GM21447 (cell line): ENCODE results near the gene C12orf75.
"Not testable (repeated sequence)": the region's sequence is repeated elsewhere in the genome, so short reads cannot be mapped to it uniquely, and the experiment has no call there.

Experiments used
- ATAC-seq: cut with Tn5 transposase; IDR thresholded peaks from one replicate; pipeline ENCODE4 v1.9.1; 2021; ENCODE audit not compliant: unreplicated experiment

Gene C12orf75

DNA sequence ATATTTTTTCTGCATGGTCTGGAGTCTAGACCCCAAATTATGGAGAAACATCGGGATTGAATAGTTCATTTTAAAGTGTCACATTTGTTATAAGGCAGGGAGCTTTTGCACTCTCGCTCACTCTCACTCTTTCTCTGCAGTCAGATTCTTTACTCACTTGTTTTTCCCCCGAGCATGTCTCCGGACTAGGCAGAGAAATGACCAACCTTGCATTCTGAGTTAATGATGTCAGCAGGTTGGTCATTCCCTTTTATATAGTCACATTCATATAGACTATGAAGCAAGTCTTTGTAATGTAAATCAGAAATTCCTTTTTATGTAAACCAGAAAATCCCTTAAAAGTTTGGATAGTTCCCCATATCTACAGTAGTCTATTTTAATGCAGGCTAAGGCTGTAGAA is 4.1 kb downstream of the C12orf75 start:
- no peak for ATAC-seq

DNA sequence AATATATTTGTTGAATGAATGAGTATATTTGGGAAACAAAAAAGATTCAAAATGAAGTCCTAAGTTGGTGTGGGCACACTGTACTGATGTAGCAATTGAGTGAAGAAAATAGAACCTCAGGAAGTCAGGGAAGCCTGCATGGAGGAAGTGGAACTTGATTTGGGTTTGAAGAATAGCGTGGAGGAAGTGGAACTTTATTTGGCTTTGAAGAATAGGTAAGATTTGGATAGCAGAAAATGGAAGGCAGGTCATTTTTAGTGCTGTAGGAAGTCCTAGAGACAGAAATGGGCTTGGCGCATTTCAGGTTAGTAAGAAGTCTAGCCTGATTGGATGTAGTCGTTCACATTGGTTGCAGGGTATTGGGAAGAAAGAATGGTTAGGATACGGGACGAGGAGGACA is 5.4 kb downstream of the C12orf75 start:
- no peak for ATAC-seq

DNA sequence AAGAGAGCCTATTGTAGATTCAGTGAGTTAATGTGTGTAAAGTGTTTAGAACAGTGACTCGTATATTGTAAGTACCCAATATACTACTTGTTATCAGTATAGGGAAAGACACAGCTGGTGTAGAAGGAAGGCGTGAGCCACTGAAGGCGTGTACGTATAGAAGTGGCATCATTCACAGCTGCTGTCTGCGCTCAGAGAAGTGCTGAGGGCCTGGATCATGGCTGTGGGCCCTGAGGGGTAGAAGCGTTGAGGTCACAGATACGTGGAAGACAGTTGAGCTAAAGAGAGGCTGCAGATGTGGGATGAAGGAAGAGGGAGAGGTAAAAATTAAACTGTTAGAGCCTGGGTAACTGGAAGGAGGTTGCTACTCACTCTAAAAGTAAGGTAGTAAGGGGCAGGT is 5.9 kb downstream of the C12orf75 start:
- ATAC-seq: no peak

DNA sequence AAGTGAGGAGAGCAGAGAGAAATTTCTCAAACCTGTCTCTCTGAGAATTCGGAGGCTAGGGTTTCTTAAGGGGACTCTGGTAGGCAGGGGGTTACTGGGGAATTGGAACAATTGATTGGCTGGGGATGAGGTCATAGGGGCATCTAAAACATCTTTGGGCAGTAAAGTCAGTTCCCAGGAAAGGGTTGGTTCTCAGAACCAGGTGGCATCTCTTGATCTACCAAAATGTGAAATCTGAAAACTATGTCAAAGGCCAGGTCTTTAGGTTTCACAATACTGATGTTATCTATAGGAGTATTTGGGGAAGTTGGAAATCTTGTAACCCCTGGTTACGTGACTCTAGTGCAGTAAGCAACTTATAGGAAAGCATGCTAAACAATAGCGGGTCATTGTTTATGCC is 6.9 kb downstream of the C12orf75 start:
- ATAC-seq: no peak

DNA sequence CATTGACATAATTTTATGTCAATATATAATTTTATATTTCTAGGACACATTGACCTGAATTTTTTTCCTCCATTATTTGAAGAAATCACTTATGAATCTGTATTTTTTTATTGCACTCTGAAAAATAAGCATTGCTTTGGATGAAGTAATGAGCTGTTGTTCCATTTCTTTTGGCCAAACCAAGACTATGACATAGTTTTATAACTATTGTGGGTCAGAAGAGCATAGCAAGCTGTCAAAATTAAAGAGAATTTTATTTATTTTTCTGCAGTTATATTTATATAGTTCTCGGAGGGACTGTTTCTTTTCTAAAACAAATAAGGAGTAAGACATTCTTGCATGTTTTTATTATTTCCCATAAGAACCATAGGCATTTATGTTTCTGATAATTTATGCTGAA is 8.5 kb downstream of the C12orf75 start:
- no peak for ATAC-seq

DNA sequence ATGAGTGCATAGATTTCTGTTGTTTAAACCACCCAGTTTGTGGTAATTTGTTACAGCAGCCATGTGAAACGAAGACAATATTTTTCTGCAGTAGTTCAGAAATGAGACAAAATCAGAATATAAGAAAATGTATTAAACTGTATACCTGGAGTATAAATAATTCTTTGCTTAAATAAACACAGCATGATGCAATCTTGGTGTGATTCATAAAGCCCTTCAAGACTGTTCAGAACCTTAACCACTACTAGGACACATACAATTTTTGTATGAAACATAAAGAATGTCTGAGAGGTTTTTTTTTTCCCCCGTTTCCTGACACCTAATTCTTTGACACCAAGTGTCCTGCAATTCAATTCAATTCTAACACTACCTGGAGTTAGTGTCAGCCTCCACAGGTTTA is 10.5 kb downstream of the C12orf75 start:
- ATAC-seq: no peak

DNA sequence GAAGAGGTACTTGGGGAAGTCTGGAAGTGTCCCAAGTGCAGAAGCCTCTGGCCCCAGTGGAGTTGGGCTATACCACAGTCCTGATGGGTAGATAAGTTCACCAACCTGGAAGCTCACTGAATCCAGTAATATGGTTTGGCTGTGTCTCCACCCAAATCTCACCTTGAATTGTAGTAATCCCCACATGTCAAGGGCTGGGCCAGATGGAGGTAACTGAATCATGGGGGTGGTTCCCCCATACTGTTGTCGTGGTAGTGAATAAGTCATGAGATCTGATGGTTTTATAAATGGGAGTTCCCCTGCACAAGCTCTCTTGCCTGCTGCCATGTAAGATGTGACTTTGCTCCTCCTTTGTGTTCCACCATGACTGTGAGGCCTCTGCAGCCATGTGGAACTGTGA is 11.1 kb downstream of the C12orf75 start:
- ATAC-seq: not testable (repeated sequence)

DNA sequence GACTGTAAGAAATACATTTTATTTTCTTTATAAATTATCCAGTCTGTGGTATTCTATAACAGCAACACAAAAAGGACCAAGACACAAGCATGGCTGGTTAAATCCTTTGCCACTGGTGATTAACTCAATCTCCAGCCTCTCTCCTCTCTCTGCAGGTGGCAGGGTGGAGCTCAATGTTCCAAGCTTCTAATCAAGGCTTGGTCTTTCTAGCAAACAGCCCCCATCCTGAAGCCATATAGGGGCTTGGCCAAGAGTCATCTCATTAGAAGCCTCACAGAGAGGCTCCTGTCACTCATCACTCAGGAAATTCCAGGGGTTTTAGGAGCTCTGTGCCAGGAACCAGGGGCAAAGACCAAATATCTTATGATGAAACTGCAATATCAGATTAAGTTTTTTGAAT is 12.0 kb downstream of the C12orf75 start:
- no peak for ATAC-seq

DNA sequence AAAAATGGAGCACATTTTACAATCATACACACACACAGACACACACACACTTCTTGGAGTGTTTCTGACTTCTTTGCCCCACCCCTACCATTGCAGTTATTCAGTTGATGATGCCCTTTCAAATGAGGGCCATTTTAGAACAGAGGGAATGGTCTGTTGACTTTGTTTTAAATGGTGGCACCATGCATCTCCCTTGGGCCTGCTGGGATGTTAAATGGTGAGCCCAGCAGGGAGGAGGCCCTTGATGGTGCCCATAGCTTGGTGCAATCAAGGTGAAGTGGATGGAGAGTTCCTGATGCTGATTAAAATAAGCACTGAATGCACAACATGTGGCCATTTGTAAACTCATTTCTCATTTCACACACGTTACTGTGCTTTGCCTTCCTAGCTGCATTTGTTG is 13.3 kb downstream of the C12orf75 start:
- ATAC-seq: no peak

DNA sequence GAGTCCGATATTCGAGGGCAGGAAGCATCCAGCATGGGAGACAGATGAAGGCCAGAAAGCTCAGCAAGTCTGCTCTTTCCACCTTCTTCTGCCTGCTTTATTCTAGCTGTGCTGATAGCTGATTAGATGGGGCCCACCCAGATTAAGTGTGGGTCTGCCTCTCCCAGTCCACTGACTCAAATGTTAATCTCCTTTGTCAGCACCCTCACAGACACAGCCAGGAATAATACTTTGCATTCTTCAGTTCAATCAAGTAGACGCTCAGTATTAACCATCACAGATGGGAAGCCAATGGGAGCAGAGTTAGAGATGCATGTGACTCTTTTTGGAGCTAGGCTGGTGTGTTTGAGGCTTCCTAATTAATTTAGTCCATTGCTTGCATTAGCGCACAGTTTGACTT is 17.0 kb downstream of the C12orf75 start:
- ATAC-seq: no peak

DNA sequence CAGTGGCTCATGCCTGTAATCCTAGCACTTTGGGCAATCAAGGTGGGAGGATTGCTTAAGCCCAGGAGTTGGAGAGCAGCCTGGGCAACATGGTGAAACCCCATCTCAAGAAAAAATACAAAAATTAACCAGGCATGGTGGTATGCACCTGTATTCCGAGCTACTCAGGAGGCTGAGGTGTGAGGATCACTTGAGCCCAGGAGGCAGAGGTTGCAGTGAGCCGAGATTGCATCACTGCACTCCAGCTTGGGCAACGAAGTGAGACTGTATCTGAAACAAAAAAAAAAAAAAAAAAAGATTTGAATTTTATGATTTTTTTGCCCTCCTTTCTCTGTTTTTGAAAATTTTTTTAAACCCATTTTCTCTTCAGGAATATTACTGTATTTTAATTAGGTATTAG is 17.7 kb downstream of the C12orf75 start:
- no peak for ATAC-seq

DNA sequence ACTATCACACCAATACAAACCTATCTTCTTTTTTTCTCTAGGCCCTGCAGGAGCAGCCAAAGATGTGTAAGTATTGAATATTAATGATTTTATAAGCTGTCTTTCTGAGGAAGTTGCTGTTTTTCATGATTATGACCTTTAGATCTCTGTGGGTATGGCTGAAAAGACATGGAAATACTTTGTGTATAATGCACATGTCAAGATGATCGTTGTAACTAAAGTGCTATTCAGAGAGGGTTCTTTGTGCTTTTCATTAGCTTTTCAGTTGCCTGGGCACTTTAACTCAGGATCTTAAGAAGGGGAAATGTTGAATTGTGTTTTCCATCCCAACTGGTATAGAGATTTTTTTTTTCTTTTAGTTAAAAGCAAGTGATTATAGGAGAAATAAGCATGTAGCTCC is 18.1 kb downstream of the C12orf75 start:
- ATAC-seq: no peak

DNA sequence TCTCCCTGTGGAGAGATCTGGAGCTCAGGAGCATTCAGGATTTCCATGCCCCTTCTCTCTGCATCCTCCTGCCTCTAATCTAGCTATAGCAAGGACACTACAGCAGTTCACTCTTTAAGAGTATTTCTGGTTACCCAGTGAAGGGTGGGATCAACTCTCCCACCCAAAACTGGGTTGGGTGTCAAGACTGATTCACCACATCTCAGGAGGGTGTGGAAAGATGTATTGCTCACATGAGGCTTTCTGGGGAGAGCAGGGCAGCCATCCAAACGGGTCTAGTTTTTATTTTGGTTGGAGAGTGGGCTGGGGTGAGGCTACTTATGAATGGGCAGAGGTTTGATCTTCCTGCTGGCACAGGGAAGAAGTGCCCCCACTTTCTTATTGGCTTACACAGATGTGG is 18.6 kb downstream of the C12orf75 start:
- no peak for ATAC-seq

DNA sequence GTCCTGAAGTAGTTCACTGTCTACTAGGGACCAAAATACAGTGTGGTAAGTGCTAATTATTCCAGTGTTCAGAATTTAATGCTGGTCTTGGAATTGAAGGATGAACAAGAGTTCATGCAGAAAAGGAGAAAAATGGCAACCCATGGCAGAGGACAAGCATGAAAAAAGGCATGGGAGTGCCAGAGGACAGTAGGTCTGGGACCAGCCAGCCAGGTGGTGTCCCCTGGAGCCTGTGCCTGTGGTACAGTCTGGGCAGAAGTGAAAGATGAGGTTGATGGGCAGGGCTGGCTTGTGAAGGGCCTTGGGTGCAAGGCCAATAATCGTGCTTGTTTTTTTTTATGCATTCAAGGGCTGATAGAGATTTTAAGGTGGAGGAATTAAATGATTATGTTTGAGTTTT is 21.0 kb downstream of the C12orf75 start:
- peak; percentile 65 for ATAC-seq

DNA sequence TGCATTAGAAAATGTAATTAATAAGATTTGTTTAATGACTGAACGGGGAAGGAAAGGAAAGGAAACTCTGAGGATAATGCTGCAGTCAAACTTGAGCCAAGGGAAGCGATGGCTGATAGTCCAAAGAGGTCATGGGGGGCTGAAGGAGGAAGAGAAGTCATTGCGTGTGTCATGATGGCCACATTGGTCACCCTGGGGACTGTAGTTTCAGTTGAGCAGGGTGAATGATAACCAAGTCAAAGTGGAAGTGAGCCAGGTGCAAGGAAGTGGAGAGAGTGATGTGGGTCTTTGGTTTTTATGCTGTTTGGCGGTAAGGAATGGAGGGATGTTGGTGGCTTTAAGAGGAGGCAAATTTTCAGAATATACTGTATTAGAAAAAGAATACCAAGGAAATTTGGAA is 21.6 kb downstream of the C12orf75 start:
- ATAC-seq: peak; percentile 76

DNA sequence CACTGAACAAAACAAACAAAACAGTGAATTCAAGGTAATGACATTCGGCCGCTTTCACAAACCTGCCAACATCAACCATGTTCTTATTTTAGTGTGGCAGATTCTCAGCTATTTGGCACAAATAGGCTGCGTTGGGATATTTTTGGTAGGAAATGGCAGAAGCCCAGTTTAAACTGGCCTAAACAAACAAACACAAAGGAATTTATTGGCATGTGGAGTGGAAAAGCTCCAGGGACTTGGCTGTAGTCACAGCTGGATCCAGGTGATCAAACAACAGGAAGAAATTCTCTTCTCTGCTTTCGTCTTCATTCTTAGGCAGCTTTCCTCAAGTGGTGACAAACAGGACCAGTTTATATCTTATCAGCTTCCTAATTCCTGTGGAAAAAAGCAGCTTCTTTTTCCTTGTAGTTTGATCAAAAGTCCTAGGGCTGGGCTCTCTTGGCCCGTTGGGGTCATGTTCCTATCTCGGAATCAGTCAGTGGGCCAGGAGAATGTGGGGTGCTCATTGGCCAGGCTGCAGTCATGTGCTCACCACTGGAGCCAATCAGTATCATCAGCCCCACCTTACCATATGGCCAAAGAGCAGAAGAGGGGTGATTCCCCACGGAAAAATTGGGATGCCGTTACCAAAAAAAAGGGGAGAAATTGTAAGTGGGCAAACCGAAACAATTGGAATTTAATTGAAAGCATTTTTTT is 22.6 kb downstream of the C12orf75 start:
- no peak for ATAC-seq

DNA sequence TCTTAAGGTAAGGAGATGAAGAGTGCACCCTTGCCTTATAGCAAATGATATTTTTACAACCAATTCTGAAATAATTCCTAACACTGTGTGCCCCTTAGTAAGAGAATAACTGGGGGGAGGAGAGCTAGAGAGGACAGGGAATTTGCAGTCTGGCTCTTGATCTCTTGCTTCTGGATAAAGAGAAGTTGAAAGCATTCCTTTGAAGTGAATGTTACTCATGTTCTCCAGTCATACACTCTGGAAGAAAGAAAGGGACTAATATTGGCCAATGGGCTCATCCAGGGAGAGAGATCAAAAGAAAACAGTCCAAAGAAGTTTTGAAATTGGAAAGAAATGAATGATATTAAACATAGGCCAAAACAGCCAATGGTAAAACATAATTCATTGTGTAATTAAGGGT is 25.3 kb downstream of the C12orf75 start:
- ATAC-seq: no peak

DNA sequence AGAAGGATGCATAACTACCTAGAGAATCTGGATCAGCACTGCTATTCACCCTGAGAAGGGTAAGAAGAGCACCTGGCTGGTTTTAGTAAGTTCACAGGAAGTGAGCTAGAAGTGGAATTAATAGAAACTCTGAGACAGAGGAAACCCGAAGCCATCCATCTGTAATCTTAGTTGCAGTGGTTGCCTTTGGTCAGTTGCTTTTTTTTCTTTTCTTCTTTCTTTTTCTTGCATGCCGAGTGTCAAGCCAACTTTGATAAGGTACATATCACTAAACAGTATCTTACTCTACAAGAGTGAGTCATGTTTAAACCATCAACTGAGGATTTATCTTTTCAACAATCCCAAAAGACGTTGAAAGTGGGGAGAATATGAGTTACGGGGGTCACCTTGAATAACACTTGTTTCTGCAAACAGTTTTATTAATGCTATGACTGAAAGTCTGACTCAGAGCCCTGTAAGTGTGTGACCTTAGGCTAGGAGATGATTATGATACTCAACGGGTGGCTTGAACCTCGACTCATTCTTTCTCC is 26.7 kb downstream of the C12orf75 start:
- peak; percentile 80 for ATAC-seq

DNA sequence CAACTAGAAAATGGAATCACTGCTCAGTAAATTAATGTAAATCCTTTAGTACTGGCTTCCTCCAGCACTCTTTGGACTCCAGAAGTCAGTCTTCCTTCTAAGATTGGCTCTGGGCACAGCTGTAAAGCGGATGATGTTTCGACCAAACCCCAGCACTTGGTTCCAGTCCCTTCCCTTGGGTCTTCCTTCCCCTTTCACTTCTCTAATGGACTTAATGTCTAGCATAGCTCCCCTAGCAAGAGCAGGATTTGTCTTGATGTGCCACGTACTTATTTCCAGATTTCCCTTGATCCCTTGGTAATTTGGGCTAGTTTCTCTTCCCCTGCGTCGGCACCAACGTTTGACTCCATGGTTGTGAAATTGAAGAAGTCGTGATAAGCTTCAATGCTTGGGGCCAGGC is 28.3 kb downstream of the C12orf75 start:
- ATAC-seq: no peak

DNA sequence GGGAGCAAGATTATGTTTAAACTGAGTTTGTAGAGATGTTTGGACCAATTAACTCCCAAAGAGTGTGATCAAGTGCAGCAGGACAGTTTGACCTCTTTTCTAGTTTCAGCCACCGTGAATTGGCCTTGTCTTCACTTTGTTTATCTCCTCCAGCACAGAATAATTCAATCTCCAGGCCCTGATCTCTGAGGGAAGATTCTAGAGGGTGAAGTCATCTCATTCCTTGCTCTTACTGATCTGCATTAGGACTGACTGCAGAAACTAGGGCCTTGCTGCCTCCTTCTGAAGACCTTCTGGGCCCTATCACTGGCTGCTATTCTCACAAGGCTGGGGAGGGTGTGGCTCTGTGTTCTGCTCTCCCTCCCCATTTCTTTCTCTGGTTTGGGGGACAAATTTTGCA is 29.4 kb downstream of the C12orf75 start:
- no peak for ATAC-seq

DNA sequence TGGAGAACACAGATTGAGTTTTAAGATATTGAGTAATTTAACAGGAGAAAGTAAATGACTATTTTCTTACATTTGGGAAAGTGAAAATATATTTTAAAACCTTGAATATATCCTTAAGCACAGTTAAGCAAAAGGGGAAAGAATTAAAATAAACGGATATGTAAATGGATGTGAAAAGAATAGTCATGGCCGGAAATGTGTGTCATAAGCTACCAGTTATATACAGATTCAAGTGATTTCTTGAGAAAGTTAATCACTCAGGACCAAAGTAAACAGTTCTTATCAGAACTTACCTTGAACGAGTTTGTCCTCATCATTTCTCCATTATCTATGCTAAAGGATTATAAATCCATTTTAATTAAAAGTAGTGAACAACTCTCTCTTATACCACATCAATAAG is 33.4 kb downstream of the C12orf75 start:
- ATAC-seq: no peak

DNA sequence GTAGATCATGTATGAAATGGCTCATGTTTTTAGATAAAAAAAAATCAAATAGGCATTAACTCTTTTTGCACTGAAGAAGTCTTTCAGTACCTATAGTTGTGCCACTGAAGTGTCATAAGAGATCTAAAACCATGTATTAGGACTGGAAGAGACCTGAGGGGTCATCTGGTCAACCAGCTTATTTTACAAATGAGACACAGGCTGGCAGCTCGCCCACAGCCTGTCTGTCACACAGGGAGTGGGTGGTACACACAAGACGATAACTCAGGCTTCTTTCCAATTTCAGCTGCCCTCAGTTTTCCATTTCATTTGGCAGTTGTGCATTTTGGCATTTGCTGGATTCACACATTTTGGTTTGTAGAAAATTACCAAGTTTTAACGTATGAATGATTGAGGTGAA is 34.7 kb downstream of the C12orf75 start:
- no peak for ATAC-seq

DNA sequence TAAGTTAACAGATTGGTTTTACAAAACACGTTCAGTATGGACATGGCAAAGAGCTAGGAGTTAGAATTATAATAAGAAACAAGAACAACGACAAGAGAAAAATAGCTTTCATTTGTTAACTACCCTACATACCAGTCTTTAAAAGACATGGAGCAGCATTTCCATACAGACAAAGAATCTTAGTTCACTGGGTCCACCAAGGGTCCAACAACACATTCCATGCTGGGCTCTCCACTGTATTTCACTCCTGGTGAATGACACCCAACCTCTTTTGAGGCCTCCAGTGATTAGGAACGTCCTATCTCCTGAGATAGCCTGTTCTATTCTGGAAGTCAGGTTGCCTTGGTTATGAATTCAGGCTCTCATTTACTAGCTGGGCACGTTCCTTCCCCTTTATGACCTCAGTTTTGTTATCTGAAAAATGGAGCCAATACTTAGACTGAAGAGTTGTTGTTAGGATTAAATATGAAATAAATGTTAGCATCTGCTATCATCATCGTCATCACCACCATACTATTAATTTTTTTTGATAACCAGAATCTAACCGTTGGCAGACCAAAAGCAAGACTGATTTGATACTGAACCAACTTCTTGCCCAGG is 37.7 kb downstream of the C12orf75 start:
- no peak for ATAC-seq
